GM21515 (cell line): ENCODE measurements around the gene PLEKHN1.

Experiments used
- ATAC-seq: cut with Tn5 transposase; IDR thresholded peaks from one replicate; pipeline ENCODE4 v1.9.1; 2021; ENCODE audit not compliant: unreplicated experiment

Gene PLEKHN1

DNA sequence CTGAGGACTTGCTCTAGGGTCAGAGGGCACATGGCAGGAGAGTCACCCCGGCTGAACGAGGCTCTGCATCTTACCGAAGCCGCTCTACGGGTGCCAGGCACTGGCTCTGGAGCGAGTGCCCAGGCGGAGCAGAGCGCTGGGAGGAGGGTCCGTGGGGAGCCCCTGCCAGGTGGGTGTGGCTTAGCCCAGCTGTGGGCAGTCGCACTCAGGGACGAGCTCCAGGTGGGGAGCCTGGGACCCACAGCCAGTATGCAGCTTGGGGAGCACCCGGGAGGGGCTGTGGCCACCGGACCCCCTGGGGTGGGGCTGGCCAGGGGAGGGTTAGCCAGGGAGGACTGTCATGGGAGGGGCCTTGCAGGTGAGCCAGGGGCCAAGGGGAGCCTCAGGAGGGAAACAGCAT lies 57.4 kb downstream of the PLEKHN1 start:
- no peak for ATAC-seq

DNA sequence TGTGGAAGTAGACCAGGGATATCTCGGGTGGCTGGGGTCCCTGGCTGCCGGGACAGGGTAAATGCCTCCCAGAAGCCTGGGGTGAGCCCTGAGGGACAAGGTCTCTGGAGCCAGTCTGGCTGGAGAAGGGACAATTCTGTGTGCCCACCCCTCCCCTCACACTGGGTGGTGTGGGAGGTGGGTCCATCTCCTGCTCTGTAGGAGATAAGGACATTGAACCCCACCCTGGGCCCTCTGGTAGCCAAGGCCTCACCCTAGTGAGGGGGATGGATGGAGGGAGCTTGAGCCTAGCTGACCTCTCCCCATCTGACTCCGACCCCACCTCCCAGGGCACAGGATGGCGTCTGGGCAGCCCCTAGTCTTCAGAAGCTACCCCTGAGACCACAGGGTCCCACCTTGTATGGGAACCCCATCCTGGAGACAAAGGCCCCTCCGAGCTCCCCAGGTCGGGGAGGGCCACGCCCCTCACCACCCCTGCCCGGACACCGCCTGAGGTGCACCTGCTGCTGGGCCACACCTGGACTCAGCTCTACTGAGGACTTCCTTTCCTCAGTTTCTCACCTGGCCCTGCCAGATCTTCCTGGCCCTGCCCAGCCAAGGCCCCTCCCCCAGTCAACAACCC lies 58.0 kb downstream of the PLEKHN1 start:
- no peak for ATAC-seq

DNA sequence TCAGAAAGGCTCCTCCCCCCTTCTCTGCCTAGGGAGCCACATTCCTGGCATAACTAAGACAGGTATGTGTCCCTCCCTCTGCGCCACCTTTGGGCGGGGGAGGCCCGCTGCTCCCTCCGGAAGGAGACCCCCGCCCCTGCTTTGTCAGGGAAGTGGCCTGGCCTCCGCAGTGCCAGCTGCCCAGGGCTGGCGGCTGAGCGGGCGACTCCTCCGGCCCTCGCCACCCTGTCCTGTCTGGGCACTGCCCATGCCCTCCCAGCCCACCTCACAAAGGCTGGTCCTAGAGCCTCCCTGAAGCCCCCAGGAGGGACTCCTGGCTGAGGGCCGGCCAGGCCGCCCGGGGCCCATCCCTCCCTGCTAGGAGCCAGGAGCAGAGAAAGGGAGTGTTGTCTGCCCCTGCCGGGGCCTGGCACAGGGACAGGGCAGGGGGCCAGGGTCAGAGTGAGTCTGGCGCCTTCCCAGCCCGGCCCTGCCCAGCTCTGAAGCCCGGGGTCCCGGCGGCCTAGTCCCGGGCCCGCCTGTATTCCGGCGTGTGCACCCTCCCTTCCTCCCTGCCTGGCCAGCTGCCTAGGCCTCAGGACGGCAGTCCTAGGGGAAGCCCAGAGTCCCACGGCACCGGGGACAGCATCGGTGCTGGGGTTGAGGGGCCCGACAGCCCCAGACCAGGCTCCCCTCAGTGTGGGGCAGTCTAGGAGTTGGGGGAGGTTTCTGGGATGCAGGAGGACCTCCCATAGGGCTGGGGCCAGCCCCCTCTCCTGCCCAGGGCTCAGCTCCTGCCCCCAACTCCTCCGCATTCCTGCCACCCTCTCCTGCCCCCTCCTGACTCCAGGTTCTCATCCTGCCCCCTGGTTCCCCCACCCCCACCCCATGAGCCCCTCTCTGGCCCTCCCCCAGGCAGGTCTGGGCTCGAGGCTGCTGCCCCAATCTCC lies 58.8 kb downstream of the PLEKHN1 start:
- no peak for ATAC-seq
